ENCODE data around the gene PLEKHA8.

The PLEKHA8 gene

GRCh38 chr7:30117896-30118295, 89.7 kb downstream of the PLEKHA8 start:
- no peak overlapping the region for H3K4me3 ChIP-seq (ENCODE audit: low read depth, low read length)
- TF ChIP-seq, protein P1, sequence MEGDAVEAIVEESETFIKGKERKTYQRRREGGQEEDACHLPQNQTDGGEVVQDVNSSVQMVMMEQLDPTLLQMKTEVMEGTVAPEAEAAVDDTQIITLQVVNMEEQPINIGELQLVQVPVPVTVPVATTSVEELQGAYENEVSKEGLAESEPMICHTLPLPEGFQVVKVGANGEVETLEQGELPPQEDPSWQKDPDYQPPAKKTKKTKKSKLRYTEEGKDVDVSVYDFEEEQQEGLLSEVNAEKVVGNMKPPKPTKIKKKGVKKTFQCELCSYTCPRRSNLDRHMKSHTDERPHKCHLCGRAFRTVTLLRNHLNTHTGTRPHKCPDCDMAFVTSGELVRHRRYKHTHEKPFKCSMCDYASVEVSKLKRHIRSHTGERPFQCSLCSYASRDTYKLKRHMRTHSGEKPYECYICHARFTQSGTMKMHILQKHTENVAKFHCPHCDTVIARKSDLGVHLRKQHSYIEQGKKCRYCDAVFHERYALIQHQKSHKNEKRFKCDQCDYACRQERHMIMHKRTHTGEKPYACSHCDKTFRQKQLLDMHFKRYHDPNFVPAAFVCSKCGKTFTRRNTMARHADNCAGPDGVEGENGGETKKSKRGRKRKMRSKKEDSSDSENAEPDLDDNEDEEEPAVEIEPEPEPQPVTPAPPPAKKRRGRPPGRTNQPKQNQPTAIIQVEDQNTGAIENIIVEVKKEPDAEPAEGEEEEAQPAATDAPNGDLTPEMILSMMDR (IDR thresholded peaks at IDR 0.05; ENCODE audit: control insufficient read depth, extremely low read depth, insufficient read depth), result no peak
- DNase-seq (ENCODE audit: low read depth), result no peak

DNA sequence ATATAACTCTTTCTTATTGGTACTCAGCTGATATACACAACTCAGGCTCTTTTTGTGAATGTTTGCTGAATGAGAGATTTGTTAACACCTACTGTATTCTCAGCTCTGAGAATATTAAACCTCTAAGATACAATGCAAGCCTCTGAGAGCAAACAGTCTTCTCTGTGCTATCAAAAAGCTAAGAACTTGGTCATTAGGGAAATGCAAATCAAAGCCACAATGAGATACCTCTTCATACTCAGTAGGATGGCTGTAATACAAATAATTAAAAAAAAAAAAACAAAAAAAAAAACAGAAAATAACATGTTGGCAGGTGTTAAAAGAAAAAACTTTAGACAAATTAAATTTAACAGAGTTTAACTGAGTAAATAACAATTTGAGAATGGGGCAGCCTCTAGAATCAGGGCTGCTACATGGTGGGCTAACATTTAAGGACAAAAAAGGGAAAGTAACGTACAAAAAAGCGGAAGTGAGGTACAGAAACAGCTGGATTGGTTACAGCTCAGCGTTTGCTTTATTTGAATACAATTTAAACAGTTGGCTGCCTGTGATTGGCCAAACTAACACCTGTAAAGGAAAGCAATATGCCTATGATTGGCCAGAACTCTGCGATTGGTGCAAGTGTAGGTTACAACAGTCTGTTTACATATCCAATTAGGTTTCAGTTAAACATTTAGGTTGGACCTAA, 91.8 kb downstream of the PLEKHA8 start:
- TF ChIP-seq, protein P1 (IDR thresholded peaks at IDR 0.05; ENCODE audit: control insufficient read depth, extremely low read depth, insufficient read depth), result no peak
- H3K4me3 ChIP-seq (ENCODE audit: low read depth, low read length), result no peak overlapping the region
- DNase-seq (ENCODE audit: low read depth), result no peak

DNA sequence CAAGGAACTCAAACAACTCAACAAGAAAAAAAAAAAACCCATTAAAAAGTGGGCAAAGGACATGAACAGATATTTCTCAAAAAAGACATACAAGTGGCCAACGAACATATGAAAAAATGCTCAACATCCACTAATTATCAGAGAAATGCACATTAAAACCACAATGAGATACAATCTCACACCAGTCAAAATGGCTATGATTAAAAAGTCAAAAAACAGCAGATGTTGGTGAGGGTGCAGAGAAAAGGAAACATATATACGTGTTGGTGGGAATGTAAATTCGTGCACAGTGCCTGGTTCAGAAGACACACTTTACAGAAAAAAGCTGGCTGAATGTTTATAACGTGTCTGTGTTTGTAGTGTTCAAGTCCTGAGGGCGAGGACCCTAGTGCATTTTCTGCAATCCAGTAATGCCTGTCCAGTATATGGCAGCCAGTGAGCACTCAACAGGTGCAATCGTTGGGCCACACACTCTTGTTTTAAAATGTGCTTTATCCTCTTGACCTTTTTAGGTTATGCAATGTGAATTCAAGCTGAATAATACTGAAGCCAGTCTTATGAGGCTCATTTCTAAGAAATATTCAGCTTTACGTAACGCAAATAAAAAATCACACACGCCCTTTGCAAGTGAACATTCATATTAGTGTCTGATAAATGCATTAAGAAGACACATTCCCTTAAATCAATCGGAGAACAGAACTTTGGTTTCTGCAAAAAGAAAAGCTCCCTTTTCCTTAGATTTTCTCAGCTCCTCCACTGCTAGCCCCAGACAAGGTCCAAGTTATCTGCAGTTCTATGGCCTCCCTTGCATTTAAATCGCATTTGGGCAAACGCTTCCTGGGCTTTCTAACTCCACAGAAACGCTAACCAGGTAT, 105.8 kb downstream of the PLEKHA8 start:
- TF ChIP-seq, protein P1 (IDR thresholded peaks at IDR 0.05; ENCODE audit: control insufficient read depth, extremely low read depth, insufficient read depth), result no peak
- no peak for DNase-seq (ENCODE audit: low read depth)
- H3K4me3 ChIP-seq (ENCODE audit: low read depth, low read length), result peak overlapping the region; percentile 62

DNA sequence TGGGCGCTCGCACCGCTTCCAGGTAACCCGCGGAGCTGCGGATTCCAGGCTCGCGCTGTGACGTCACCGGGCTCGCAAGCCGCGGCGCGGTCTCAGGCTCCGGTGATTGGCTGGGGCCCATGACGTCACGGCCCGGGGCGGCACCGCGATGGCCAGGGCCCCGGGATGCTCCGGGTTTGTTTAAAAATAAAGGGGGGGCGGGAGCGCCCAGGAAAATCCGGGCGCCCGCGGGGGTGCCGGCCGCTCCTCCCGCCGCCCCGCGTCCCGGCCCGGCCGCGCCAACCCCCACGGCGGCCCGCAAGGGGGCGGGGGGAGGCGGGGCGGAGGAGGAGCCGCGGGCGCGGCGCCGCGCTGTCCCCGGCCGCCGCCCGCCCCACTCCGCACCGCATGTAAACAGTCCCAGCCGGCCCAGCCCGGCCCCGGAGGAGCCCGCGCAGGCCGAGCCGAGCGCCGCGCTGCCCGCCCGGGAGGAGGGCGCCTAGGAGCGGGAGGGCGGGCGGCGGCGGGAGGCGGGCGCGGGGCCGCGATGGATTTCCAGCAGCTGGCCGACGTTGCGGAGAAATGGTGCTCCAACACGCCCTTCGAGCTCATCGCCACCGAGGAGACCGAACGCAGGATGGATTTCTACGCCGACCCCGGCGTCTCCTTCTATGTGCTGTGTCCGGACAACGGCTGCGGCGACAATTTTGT, 106.5 kb downstream of the PLEKHA8 start, which contains the start of gene MTURN:
TSS of gene MTURN (plus strand) at position 376 of the 690 bp plus-strand sequence. CDS start at position 527, 151 bp downstream.
- TF ChIP-seq, protein P1 (IDR thresholded peaks at IDR 0.05; ENCODE audit: control insufficient read depth, extremely low read depth, insufficient read depth), result no peak
- H3K4me3 ChIP-seq (ENCODE audit: low read depth, low read length), result peak within 1 kb of the TSS; percentile 62

DNA sequence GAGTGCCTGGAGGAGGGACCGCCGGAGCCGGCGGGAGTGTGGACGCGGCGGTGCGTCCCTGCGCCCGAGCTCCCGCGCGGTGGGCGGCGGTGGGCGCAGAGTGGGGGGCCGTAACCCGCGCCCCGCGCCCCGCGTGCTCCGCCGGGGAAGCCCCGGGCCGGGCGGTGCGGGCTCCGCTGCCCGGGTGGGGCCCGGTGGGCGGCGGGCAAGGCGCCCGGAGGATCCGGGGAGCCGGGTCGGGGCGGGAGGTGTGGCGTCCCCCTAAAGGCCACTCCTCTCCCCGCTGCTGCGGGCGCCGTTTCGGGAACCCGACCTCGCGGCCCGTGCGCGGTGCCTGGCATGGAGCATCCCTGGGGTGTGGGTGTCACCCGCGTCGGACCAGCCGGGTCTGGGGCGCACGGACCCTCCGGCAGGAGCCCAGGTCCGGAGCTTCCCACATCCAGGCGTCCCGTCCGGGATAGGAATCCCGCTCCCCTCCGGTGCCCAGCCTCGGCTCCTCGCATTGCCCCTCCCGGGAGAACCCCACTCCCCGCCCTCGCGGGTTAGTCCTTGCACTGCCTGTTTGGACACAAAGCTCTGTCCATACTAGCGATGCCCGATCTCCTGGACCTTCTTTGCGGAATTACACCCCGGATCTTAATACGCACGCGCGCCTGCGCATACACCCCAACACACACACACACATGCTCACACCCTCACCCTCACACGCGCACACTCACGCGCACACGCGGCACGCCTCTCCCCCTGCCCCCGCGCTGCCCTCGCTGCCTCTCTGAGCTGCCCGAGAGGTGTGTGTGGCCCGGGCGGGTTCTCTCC, 107.3 kb downstream of the PLEKHA8 start:
- DNase-seq (ENCODE audit: low read depth), result no peak
- TF ChIP-seq, protein P1 (IDR thresholded peaks at IDR 0.05; ENCODE audit: control insufficient read depth, extremely low read depth, insufficient read depth), result no peak
- H3K4me3 ChIP-seq (ENCODE audit: low read depth, low read length), result peak overlapping the region; percentile 56

More for the DNA sequence above, 106.5 kb downstream of the PLEKHA8 start, which contains the start of gene MTURN:
- peak; percentile 38 for DNase-seq (ENCODE audit: low read depth)
